K562 (cell line): ENCODE results near the gene SOX4. TPM values are rescaled to one million over a fixed set of nuclear protein-coding genes. Genes with fewer than 3 reads are reported as not detected.

Experiments used
- BHLHE40 ChIP-seq: IDR thresholded peaks from 2 replicates; pipeline ENCODE4 v1.6.1; 2011; ENCODE audit warnings: low read length, improper control_type of control experiment
- BRD4 ChIP-seq: fragments of 200-600 bp; sonication (generic); IDR thresholded peaks from 2 replicates; pipeline ENCODE4 v1.6.1; 2017; ENCODE audit warnings: inconsistent platforms
- ETS2 ChIP-seq: IDR thresholded peaks from 2 replicates; pipeline ENCODE4 v1.6.1; 2016; ENCODE audit warnings: borderline replicate concordance, missing genetic modification characterization, mild to moderate bottlenecking, moderate library complexity, missing compliant biosample characterization; ENCODE audit not compliant: poor library complexity, severe bottlenecking
- HMG20A ChIP-seq: fragments of 450-650 bp; formaldehyde crosslinking; conservative IDR thresholded peaks from 2 replicates; pipeline ENCODE4 v1.4.0; 2020; ENCODE audit warnings: mild to moderate bottlenecking, mixed read lengths
- KDM2B ChIP-seq: fragments of 250-450 bp; sonication (Bioruptor Pico); IDR thresholded peaks from 2 replicates; pipeline ENCODE4 v1.8.0; 2021; ENCODE audit warnings: mild to moderate bottlenecking, moderate library complexity
- NCOA4 ChIP-seq: fragments of 450-650 bp; IDR thresholded peaks from 2 replicates; pipeline ENCODE4 v1.6.1; 2018; ENCODE audit warnings: mild to moderate bottlenecking; ENCODE audit not compliant: partially characterized antibody
- PTBP1 ChIP-seq: fragments of 200-400 bp; formaldehyde crosslinking; IDR thresholded peaks from 2 replicates; pipeline ENCODE4 v1.6.1; 2017; ENCODE audit warnings: low read depth, low read length
- polyA plus RNA-seq, 8 experiments: library from polyadenylated mRNA; depleted of rRNA in 4 of 8; stranded (reverse) in 5 of 8; unstranded in 3 of 8; fragments of >200 nt; fragmentation: Nextera tagmentation in 2 of 8; fragmentation: Illumina TruSeq in 1 of 8; extraction: Ambion mirVana in 2 of 8; extraction: Trizol in 1 of 8; gene quantifications; 2 replicates each; pipeline versions ENCODE4 v1.2.1 to v1.2.3, GENCODE V29; 2011 to 2014; ENCODE audit warnings: inconsistent platforms in 1 of 8, missing spikeins in 1 of 8
- total RNA-seq, 7 experiments: library from RNA; depleted of rRNA in 6 of 7; stranded (reverse); fragments of >200 nt in 6 of 7; fragmentation: Illumina TruSeq in 2 of 7; extraction: Trizol in 2 of 7; gene quantifications; 2 replicates each; pipeline versions ENCODE4 v1.2.1 to v1.2.3, GENCODE V29; 2011 to 2021; ENCODE audit warnings: low replicate concordance in 1 of 7
- TF ChIP-seq, protein P1 (sequence below): sonication (generic); formaldehyde crosslinking; IDR thresholded peaks from 2 replicates; pipeline ENCODE4 v1.8.1; 2023; ENCODE audit warnings: missing genetic modification reagents, mild to moderate bottlenecking, borderline replicate concordance
- TF ChIP-seq, protein P2 (sequence below): fragments of 250-450 bp; sonication (Bioruptor Pico); IDR thresholded peaks from 2 replicates; pipeline ENCODE4 v1.6.1; 2021; ENCODE audit warnings: mild to moderate bottlenecking
- TF ChIP-seq, protein P3 (sequence below): fragments of 250-450 bp; sonication (Bioruptor Pico); IDR thresholded peaks from 2 replicates; pipeline ENCODE4 v1.8.0; 2021; ENCODE audit warnings: moderate library complexity, mild to moderate bottlenecking, inconsistent platforms
- TF ChIP-seq, protein P4 (sequence below): fragments of 450-650 bp; IDR thresholded peaks from 2 replicates; pipeline ENCODE4 v1.6.1; 2016; ENCODE audit warnings: borderline replicate concordance

The SOX4 gene
- total and polyA plus RNA-seq, 9 of the 15 experiments (the other 6 are each of a cell fraction or from before 2014, with no cell fraction given), result 0.03 to 0.29 (median 0.04) TPM

DNA sequence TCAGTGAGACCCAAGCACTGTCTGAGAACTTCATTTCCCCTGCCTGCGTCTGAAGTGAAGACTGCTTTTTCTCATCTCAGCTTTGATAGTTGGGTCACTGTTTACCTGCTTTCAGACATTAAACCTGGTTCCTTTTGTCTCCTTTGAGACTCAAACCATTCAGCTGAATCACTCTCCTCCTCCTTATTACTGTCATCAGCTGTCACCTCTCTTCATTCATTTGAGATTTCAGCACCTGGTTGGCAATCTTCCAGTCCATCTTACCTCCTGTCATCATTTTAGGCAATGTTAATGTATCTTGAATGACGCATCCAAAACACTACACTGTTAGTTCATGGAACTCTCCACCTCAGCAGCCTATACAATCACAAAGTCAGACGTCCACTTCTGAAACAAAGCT is 34.3 kb upstream of the SOX4 start (continued):
- TF ChIP-seq, protein P1, sequence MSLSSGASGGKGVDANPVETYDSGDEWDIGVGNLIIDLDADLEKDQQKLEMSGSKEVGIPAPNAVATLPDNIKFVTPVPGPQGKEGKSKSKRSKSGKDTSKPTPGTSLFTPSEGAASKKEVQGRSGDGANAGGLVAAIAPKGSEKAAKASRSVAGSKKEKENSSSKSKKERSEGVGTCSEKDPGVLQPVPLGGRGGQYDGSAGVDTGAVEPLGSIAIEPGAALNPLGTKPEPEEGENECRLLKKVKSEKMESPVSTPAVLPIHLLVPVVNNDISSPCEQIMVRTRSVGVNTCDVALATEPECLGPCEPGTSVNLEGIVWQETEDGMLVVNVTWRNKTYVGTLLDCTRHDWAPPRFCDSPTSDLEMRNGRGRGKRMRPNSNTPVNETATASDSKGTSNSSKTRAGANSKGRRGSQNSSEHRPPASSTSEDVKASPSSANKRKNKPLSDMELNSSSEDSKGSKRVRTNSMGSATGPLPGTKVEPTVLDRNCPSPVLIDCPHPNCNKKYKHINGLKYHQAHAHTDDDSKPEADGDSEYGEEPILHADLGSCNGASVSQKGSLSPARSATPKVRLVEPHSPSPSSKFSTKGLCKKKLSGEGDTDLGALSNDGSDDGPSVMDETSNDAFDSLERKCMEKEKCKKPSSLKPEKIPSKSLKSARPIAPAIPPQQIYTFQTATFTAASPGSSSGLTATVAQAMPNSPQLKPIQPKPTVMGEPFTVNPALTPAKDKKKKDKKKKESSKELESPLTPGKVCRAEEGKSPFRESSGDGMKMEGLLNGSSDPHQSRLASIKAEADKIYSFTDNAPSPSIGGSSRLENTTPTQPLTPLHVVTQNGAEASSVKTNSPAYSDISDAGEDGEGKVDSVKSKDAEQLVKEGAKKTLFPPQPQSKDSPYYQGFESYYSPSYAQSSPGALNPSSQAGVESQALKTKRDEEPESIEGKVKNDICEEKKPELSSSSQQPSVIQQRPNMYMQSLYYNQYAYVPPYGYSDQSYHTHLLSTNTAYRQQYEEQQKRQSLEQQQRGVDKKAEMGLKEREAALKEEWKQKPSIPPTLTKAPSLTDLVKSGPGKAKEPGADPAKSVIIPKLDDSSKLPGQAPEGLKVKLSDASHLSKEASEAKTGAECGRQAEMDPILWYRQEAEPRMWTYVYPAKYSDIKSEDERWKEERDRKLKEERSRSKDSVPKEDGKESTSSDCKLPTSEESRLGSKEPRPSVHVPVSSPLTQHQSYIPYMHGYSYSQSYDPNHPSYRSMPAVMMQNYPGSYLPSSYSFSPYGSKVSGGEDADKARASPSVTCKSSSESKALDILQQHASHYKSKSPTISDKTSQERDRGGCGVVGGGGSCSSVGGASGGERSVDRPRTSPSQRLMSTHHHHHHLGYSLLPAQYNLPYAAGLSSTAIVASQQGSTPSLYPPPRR (CRISPR knock-in tag), result no peak
- no peak for TF ChIP-seq HMG20A (CRISPR knock-in tag)
- no peak for TF ChIP-seq ETS2 (tag)
- TF ChIP-seq BRD4, result no peak
- TF ChIP-seq BHLHE40, result no peak
- TF ChIP-seq PTBP1, result no peak
- TF ChIP-seq, protein P2, sequence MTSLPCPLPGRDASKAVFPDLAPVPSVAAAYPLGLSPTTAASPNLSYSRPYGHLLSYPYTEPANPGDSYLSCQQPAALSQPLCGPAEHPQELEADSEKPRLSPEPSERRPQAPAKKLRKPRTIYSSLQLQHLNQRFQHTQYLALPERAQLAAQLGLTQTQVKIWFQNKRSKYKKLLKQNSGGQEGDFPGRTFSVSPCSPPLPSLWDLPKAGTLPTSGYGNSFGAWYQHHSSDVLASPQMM (CRISPR knock-in tag), result no peak
- TF ChIP-seq KDM2B (CRISPR knock-in tag), result no peak
- no peak for TF ChIP-seq NCOA4
- TF ChIP-seq, protein P3, sequence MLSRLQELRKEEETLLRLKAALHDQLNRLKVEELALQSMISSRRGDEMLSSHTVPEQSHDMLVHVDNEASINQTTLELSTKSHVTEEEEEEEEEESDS (CRISPR knock-in tag), result no peak
- TF ChIP-seq, protein P4, sequence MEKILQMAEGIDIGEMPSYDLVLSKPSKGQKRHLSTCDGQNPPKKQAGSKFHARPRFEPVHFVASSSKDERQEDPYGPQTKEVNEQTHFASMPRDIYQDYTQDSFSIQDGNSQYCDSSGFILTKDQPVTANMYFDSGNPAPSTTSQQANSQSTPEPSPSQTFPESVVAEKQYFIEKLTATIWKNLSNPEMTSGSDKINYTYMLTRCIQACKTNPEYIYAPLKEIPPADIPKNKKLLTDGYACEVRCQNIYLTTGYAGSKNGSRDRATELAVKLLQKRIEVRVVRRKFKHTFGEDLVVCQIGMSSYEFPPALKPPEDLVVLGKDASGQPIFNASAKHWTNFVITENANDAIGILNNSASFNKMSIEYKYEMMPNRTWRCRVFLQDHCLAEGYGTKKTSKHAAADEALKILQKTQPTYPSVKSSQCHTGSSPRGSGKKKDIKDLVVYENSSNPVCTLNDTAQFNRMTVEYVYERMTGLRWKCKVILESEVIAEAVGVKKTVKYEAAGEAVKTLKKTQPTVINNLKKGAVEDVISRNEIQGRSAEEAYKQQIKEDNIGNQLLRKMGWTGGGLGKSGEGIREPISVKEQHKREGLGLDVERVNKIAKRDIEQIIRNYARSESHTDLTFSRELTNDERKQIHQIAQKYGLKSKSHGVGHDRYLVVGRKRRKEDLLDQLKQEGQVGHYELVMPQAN, result no peak
